ENCODE results near the gene RNF182.

The RNF182 gene

DNA sequence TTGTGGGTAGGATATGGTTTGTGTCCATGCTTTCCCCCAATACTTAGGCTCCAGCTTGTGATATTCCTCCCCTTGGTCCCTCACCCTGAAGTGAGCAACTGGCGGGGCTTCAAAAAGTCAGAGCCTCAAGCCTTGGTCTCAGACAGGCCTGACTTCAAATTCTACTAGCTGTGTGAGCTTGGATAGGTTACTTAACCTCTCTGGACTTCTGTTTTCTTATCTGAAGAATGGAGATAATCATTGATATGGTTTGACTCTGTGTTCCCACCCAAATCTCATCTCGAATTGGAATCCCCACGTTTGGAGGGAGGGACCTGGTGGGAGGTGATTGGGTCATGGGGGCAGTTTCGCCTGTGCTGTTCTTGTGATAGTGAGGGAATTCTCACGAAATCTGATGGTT, 97.9 kb downstream of the RNF182 start:
- CTCF ChIA-PET, result interaction anchor here (0.6 kb wide), 1 partner anchor 684 kb away, joined by 3 read pairs; no protein-coding TSS in a partner anchor
- TF ChIP-seq CTCF (conservative IDR thresholded peaks at IDR 0.05; ENCODE audit: low read depth), result no peak
- no peak overlapping the region for H3K27ac ChIP-seq
- POLR2A ChIA-PET (ENCODE audit: low non-redundant PET), result interaction anchor here (0.5 kb wide), 1 partner anchor 18 kb away, joined by 4 read pairs; no protein-coding TSS in a partner anchor
- DNase-seq (ENCODE audit: low spot score), result no peak

DNA sequence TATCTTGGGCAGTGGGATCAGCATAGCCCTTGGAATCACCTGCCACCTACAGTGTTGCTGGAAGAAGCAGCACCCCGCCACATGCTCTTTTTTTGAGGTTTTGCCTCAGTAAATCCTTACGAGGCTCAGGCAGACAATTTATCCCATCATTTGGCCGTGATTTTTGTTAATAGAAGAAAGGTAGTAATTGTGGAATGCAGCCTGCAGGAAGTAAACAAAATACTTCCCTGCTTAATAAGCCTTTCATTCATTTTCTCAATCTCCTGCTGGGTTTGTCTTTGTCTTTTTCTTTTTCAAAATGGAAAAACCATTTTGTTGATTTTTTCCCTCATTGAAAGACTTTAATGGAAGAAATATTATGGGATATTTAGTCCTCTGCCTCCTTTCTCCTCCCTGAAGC, 99.1 kb downstream of the RNF182 start:
- no peak overlapping the region for H3K27ac ChIP-seq
- ChIA-PET CTCF (no interaction called here), POLR2A (ENCODE audit: low non-redundant PET) (no interaction called here)
- TF ChIP-seq CTCF (conservative IDR thresholded peaks at IDR 0.05; ENCODE audit: low read depth), result no peak
- DNase-seq (ENCODE audit: low spot score), result no peak

DNA sequence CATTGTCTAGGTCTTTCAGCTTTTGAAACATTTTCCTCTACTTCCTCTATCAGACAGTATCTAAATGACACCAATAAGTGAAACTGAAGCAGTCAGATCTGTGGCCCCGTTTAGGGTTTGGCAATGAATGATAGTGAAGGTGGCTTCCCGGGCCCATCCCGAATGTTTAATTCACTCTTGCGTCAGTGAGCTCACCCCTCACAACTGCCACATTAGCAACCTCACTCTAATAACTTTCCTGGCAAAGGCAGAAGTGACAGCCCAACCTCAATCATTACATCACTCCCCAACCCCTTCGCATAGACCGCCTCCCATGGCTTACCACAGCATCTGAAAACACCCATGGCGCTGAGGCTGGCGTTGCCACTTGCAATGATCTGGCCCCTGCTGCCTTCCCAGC, 100.4 kb downstream of the RNF182 start:
- no peak for DNase-seq (ENCODE audit: low spot score)
- POLR2A ChIA-PET (ENCODE audit: low non-redundant PET), result no interaction called here
- no peak for TF ChIP-seq CTCF (conservative IDR thresholded peaks at IDR 0.05; ENCODE audit: low read depth)

GRCh38 chr6:14026831-14027539, 102.2 kb downstream of the RNF182 start:
- TF ChIP-seq CTCF (conservative IDR thresholded peaks at IDR 0.05; ENCODE audit: low read depth), result no peak
- ChIA-PET POLR2A (ENCODE audit: low non-redundant PET) (no interaction called here), CTCF (interaction anchor here (0.6 to 0.7 kb wide), 2 partner anchors 9 to 14 kb away, joined by 3 to 4 read pairs; no protein-coding TSS in a partner anchor)
- no peak overlapping the region for H3K27ac ChIP-seq
- DNase-seq (ENCODE audit: low spot score), result no peak

More for the DNA sequence above, 100.4 kb downstream of the RNF182 start:
- CTCF ChIA-PET, result no interaction called here
- H3K27ac ChIP-seq, result no peak overlapping the region

DNA sequence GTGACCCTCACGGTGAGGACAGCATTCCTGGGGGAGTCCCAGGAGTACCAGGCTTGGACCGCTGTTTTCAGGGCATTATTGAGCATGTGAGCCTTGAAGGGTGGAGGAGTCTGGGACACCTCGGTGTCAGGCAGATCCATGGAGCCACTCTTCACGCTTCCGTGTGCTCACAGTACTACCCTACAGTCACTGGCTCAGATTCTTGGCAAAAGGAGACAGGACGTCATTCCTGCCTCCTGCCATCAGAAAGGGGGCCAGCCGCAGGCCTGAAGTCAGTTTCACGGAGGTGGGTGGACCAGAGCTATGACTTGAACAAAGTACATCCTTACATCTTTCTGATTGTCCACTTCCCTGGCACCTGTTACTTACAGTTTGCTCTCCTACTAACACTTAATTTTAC, 103.9 kb downstream of the RNF182 start:
- H3K27ac ChIP-seq, result no peak overlapping the region
- ChIA-PET CTCF (no interaction called here), POLR2A (ENCODE audit: low non-redundant PET) (no interaction called here)
- DNase-seq (ENCODE audit: low spot score), result no peak
- TF ChIP-seq CTCF (conservative IDR thresholded peaks at IDR 0.05; ENCODE audit: low read depth), result no peak

- ChIA-PET CTCF (interaction anchor here (1.3 kb wide), 1 partner anchor 121 kb away, joined by 4 read pairs; no protein-coding TSS in a partner anchor), POLR2A (ENCODE audit: low non-redundant PET) (no interaction called here)
- no peak overlapping the region for H3K27ac ChIP-seq
- TF ChIP-seq CTCF (conservative IDR thresholded peaks at IDR 0.05; ENCODE audit: low read depth), result no peak
- no peak for DNase-seq (ENCODE audit: low spot score)
Measured at GRCh38 chr6:14029605-14030004, 104.9 kb downstream of the RNF182 start.

Data from RWPE1 (cell line).